Endodermal cell (in vitro differentiated cells): ENCODE measurements around the gene ARRDC1. TPM values are rescaled to one million over a fixed set of nuclear protein-coding genes. Genes with fewer than 3 reads are reported as not detected.

Experiments
- DNase-seq: peaks from one replicate; pipeline ENCODE4 v3.0.0-alpha.2; 2017
- H3K27ac ChIP-seq: 2 replicates; pipeline ENCODE4 v1.5.1; 2013; ENCODE audit warnings: mild to moderate bottlenecking, low read depth, low read length, moderate library complexity
- H3K27me3 ChIP-seq: 2 replicates; pipeline ENCODE4 v1.6.1; 2013; ENCODE audit warnings: mild to moderate bottlenecking, low read length, moderate library complexity; ENCODE audit not compliant: insufficient read depth, control insufficient read depth, poor library complexity, severe bottlenecking
- H3K36me3 ChIP-seq: 2 replicates; pipeline ENCODE4 v1.7.0; 2013; ENCODE audit warnings: mild to moderate bottlenecking, low read length, moderate library complexity; ENCODE audit not compliant: control insufficient read depth, insufficient read depth
- H3K4me1 ChIP-seq: one replicate; pipeline ENCODE4 v1.7.0; 2013; ENCODE audit warnings: low read length; ENCODE audit not compliant: control insufficient read depth, insufficient read depth
- H3K4me3 ChIP-seq: 2 replicates; pipeline ENCODE4 v1.5.1; 2013; ENCODE audit warnings: mild to moderate bottlenecking, low read length, moderate library complexity
- H3K9ac ChIP-seq: 2 replicates; pipeline ENCODE4 v1.6.1; 2013; ENCODE audit warnings: mild to moderate bottlenecking, low read length, moderate library complexity; ENCODE audit not compliant: poor library complexity, severe bottlenecking; ENCODE audit errors: extremely low read depth
- H3K9me3 ChIP-seq: 2 replicates; pipeline ENCODE4 v1.6.1; 2013; ENCODE audit warnings: mild to moderate bottlenecking, low read length, moderate library complexity; ENCODE audit not compliant: control insufficient read depth
- H3K27ac Mint-ChIP-seq: 2 replicates; pipeline ENCODE4 v1.8.0; 2020; ENCODE audit warnings: mixed read lengths
- H3K27me3 Mint-ChIP-seq: 2 replicates; pipeline ENCODE4 v1.8.0; 2021; ENCODE audit warnings: mild to moderate bottlenecking, mixed read lengths; ENCODE audit not compliant: insufficient read depth
- H3K36me3 Mint-ChIP-seq: 2 replicates; pipeline ENCODE4 v1.8.0; 2020; ENCODE audit warnings: low read depth, mixed read lengths
- H3K4me1 Mint-ChIP-seq: 2 replicates; pipeline ENCODE4 v1.8.0; 2020; ENCODE audit warnings: mixed read lengths
- H3K4me3 Mint-ChIP-seq: 2 replicates; pipeline ENCODE4 v1.8.0; 2020; ENCODE audit warnings: mild to moderate bottlenecking, moderate library complexity, mixed read lengths
- H3K9me3 Mint-ChIP-seq: 2 replicates; pipeline ENCODE4 v1.8.0; 2020; ENCODE audit warnings: mild to moderate bottlenecking, mixed read lengths
- CTCF ChIP-seq: fragments of 200-600 bp; sonication (generic); conservative IDR thresholded peaks from 2 replicates; pipeline ENCODE4 v1.5.0; 2021; ENCODE audit warnings: antibody characterized with exemption, mild to moderate bottlenecking
- WGBS, 2 experiments: methylation state at CpG; one replicate each; pipeline versions ENCODE4 v1.1.5 to v1.1.7; 2013; ENCODE audit warnings: missing lambda C conversion rate in 2 of 2, mixed read lengths in 1 of 2; ENCODE audit not compliant: insufficient coverage in 1 of 2, insufficient read length in 1 of 2; 5-methylcytosine and 5-hydroxymethylcytosine counted together
- total RNA-seq, 2 donors: library from RNA; stranded (reverse); fragmentation: NEBNext Ultra II Directional in 1 of 2; extraction: Animal tissue kit (Norgen Biotek cat#: 25700) in 1 of 2; gene quantifications; 2 replicates in 1 of 2; 3 replicates in 1 of 2; pipeline ENCODE4 v1.2.1, GENCODE V29; 2021

Gene ARRDC1
- total RNA-seq, 2 donors from 2014 or later, result 41.5 to 46.2 TPM

- Histone ChIP-seq H3K27ac (no peak overlapping the region), H3K4me3 (no peak overlapping the region), H3K27me3 (no peaks in the 10 kb centered on the region), H3K9me3 (no peaks in the 10 kb centered on the region), H3K36me3 (peaks cover 25% of the 10 kb centered on the region), H3K4me1 (no peaks in the 10 kb centered on the region), H3K9ac (no peak overlapping the region)
- peaks cover 12% of the 10 kb centered on the region for H3K36me3 Mint-ChIP-seq
- no peaks in the 10 kb centered on the region for H3K9me3 Mint-ChIP-seq
- H3K27me3 Mint-ChIP-seq, result no peaks in the 10 kb centered on the region
- H3K4me3 Mint-ChIP-seq, result no peak overlapping the region
- H3K4me1 Mint-ChIP-seq, result peaks cover 13% of the 10 kb centered on the region
- DNase-seq, result no peak
- TF ChIP-seq CTCF, result no peak
- peak overlapping the region; percentile 70 for H3K27ac Mint-ChIP-seq
- 84 to 91% methylated on average over 4 to 8 of the region's 8 CpGs for WGBS, 2 experiments
Measured at GRCh38 chr9:137612741-137613142, 7.3 kb downstream of the ARRDC1 start.

DNA sequence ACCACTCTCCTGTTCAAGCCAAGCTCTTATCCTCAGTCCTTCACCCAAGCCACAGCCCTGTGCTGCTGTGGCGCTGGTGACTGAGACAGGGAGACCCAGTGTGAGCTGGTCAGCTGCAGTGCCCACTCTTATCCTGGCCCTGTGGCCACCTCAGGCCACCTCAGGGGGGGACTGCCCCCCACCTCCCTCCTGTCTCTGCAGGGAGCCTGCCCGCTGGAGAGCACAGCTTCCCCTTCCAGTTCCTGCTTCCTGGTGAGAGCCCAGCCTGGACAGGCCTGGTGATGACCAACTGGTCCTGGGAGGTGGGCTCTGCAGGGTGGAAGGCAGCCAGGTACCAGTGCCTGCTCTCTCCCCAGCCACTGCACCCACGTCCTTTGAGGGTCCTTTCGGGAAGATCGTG lies 7.8 kb downstream of the ARRDC1 start:
- Mint-ChIP-seq H3K27me3 (no peaks in the 10 kb centered on the region), H3K9me3 (no peaks in the 10 kb centered on the region), H3K4me3 (no peak overlapping the region), H3K27ac (peak overlapping the region; percentile 70), H3K36me3 (peaks cover 14% of the 10 kb centered on the region), H3K4me1 (peaks cover 15% of the 10 kb centered on the region)
- peaks cover 25% of the 10 kb centered on the region for H3K36me3 ChIP-seq
- peak overlapping the region; percentile 17 for H3K27ac ChIP-seq
- WGBS, 2 experiments, result 95 to 100% methylated on average over 3 to 5 of the region's 5 CpGs
- no peaks in the 10 kb centered on the region for H3K27me3 ChIP-seq
- H3K9ac ChIP-seq, result no peak overlapping the region
- no peak overlapping the region for H3K4me3 ChIP-seq
- DNase-seq, result peak; percentile 43
- no peak for TF ChIP-seq CTCF
- H3K4me1 ChIP-seq, result no peaks in the 10 kb centered on the region
- H3K9me3 ChIP-seq, result no peaks in the 10 kb centered on the region

GRCh38 chr9:137613738-137614523 lies 8.4 kb downstream of the ARRDC1 start:
- Histone ChIP-seq H3K9ac (no peak overlapping the region), H3K27ac (no peak overlapping the region), H3K9me3 (no peaks in the 10 kb centered on the region), H3K36me3 (peaks cover 25% of the 10 kb centered on the region), H3K27me3 (no peaks in the 10 kb centered on the region), H3K4me1 (no peaks in the 10 kb centered on the region), H3K4me3 (no peak overlapping the region)
- Mint-ChIP-seq H3K27ac (no peak overlapping the region), H3K9me3 (no peaks in the 10 kb centered on the region), H3K4me1 (peaks cover 15% of the 10 kb centered on the region), H3K27me3 (no peaks in the 10 kb centered on the region), H3K4me3 (no peak overlapping the region), H3K36me3 (peaks cover 14% of the 10 kb centered on the region)
- no peak for DNase-seq
- no peak for TF ChIP-seq CTCF
- 95 to 96% methylated on average over 17 to 27 of the region's 27 CpGs for WGBS, 2 experiments
